ENCODE results near the gene ERBB4. TPM values are rescaled to one million over a fixed set of nuclear protein-coding genes. Genes with fewer than 3 reads are reported as not detected.

Gene ERBB4
- total RNA-seq, 4 donors from 2014 or later, result 0.26 to 13.3 (median 2.4) TPM

DNA sequence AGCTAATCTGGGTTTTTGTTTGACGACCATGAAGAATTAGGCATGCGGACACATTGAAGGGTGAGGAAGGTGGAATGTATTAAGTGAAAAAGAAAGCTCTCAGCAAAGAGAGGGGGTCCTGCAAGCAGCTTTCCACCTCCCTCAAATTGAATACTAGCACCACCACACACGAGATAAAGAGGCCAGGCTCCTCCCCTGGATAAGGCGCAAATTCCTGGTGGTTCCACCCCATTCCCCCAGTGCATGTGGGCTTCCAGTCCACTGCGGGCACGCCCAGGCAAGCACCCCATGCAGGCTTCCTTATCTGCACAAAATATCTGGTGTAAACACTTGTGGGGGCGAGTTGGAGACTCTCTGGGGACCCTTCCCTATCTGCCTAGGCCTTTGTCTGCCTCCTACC lies 1124.9 kb downstream of the ERBB4 start:
- no peak overlapping the region for H3K27ac ChIP-seq
- H3K36me3 ChIP-seq, result no peaks in the 10 kb centered on the region
- intact Hi-C loops (cut with DNase I; ENCODE audit: low total_unique reads), result no loop called here
- DNase-seq, result no peak
- H3K4me3 ChIP-seq, result no peak overlapping the region
- H3K9me3 ChIP-seq, result no peaks in the 10 kb centered on the region
- no peaks in the 10 kb centered on the region for H3K4me1 ChIP-seq
- H3K27me3 ChIP-seq, result no peaks in the 10 kb centered on the region
- no peak for TF ChIP-seq POLR2A (IDR thresholded peaks at IDR 0.05)
- TF ChIP-seq CTCF (IDR thresholded peaks at IDR 0.05), result no peak

- no peak for DNase-seq
- TF ChIP-seq CTCF (IDR thresholded peaks at IDR 0.05) (no peak), POLR2A (IDR thresholded peaks at IDR 0.05) (no peak)
- Histone ChIP-seq H3K4me1 (no peaks in the 10 kb centered on the region), H3K36me3 (no peaks in the 10 kb centered on the region), H3K9me3 (no peaks in the 10 kb centered on the region), H3K27me3 (no peaks in the 10 kb centered on the region), H3K27ac (no peak overlapping the region), H3K4me3 (no peak overlapping the region)
- intact Hi-C loops (cut with DNase I; ENCODE audit: low total_unique reads), result no loop called here
Observed at GRCh38 chr2:211408483-211408891, 1130.1 kb downstream of the ERBB4 start.

- H3K27ac ChIP-seq, result no peak overlapping the region
- H3K4me3 ChIP-seq, result no peak overlapping the region
- no peak for DNase-seq
- no peaks in the 10 kb centered on the region for H3K27me3 ChIP-seq
- H3K9me3 ChIP-seq, result no peaks in the 10 kb centered on the region
- H3K36me3 ChIP-seq, result no peaks in the 10 kb centered on the region
- H3K4me1 ChIP-seq, result no peaks in the 10 kb centered on the region
- TF ChIP-seq POLR2A (IDR thresholded peaks at IDR 0.05) (no peak), CTCF (IDR thresholded peaks at IDR 0.05) (no peak)
- intact Hi-C loops (cut with DNase I; ENCODE audit: low total_unique reads), result no loop called here
Observed at GRCh38 chr2:211407076-211407475, 1131.5 kb downstream of the ERBB4 start.

DNA sequence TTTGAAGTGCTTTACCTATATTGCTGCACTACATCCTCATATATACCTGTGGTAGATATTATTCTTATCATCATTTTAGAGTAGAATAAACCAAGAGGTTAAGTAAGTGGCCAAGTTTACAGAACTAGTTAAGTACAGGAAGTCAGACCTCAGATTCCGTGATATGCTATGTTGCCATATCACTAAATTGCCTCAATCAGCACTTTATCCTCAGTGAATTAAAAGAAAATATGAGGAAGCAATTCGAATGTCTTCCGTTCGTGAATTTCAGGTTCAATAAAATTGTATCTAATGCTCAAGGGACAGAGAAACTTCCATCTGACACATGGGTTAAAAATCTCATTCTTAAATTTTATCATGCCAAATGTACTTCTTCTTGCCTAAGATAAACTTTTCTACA lies 1133.6 kb downstream of the ERBB4 start:
- Histone ChIP-seq H3K4me1 (no peaks in the 10 kb centered on the region), H3K36me3 (no peaks in the 10 kb centered on the region), H3K27me3 (no peaks in the 10 kb centered on the region), H3K27ac (no peak overlapping the region), H3K9me3 (no peaks in the 10 kb centered on the region), H3K4me3 (no peak overlapping the region)
- TF ChIP-seq POLR2A (IDR thresholded peaks at IDR 0.05) (no peak), CTCF (IDR thresholded peaks at IDR 0.05) (no peak)
- intact Hi-C loops (cut with DNase I; ENCODE audit: low total_unique reads), result no loop called here
- no peak for DNase-seq

DNA sequence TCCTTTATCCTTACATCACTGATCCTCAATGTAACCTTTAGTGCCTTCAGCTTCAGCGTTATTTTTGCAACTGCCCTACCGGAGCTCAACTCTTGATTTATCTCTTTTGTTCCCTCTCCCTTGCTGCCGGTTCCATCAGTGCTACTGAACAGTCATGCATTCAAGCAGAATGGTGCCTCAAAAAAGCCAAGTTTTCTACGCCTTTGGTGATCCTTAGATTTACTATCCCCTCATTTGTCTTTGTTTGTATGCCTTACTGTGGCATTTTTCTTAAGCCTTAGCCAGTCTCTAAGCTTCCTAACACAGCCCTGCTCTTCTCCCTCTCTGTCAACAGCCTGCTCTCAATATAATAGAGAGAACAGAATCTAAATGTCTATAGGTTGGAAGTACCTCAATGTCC lies 1134.5 kb downstream of the ERBB4 start:
- Histone ChIP-seq H3K4me1 (no peaks in the 10 kb centered on the region), H3K36me3 (no peaks in the 10 kb centered on the region), H3K9me3 (no peaks in the 10 kb centered on the region), H3K4me3 (no peak overlapping the region), H3K27ac (no peak overlapping the region), H3K27me3 (no peaks in the 10 kb centered on the region)
- TF ChIP-seq CTCF (IDR thresholded peaks at IDR 0.05) (no peak), POLR2A (IDR thresholded peaks at IDR 0.05) (no peak)
- DNase-seq, result no peak
- intact Hi-C loops (cut with DNase I; ENCODE audit: low total_unique reads), result no loop called here

Data from uterus (tissue), 4 donors.